ENCODE results near the gene CCDC50.

GRCh38 chr3:191353022-191353777 is 24.0 kb downstream of the CCDC50 start:
- TF ChIP-seq POLR2AphosphoS5 (IDR thresholded peaks at IDR 0.05; ENCODE audit: low read depth, low read length) (no peak), POLR2A (IDR thresholded peaks at IDR 0.05; ENCODE audit: borderline replicate concordance, extremely low read depth, insufficient read depth, insufficient read length) (no peak), CTCF (IDR thresholded peaks at IDR 0.05 in 2 of 3, conservative IDR thresholded peaks at IDR 0.05 in 1 of 3; ENCODE audit: borderline replicate concordance in 1 of 3, insufficient read depth in 1 of 3, low read depth in 2 of 3, low read length in 2 of 3) (no peak), SRF (IDR thresholded peaks at IDR 0.05; ENCODE audit: low read depth) (no peak), YY1 (IDR thresholded peaks at IDR 0.05; ENCODE audit: extremely low read depth, insufficient replicate concordance, low read depth, low read length) (no peak), ZFX (IDR thresholded peaks at IDR 0.05) (no peak), EZH2phosphoT487 (IDR thresholded peaks at IDR 0.05; ENCODE audit: borderline replicate concordance) (no peak), TCF7L2 (IDR thresholded peaks at IDR 0.05; ENCODE audit: borderline replicate concordance, extremely low read depth, insufficient read depth, insufficient read length) (no peak), ZNF274 (IDR thresholded peaks at IDR 0.05; ENCODE audit: low read depth, low read length) (no peak), CEBPB (IDR thresholded peaks at IDR 0.05; ENCODE audit: low read depth) (no peak), EZH2 (IDR thresholded peaks at IDR 0.05) (no peak), REST (IDR thresholded peaks at IDR 0.05; ENCODE audit: low read depth) (no peak)

All from HCT116 (cell line).